Measurements from ENCODE around the gene FGF14. TPM values are rescaled to one million over a fixed set of nuclear protein-coding genes. Genes with fewer than 3 reads are reported as not detected.

The FGF14 gene
- total and polyA plus RNA-seq, 2 donors (not counting 1 experiment from before 2014, with no cell fraction given), result under 0.01 TPM; not detected in 1

GRCh38 chr13:101979825-101980224 is 422.0 kb downstream of the FGF14 start:
- no peaks in the 10 kb centered on the region for H3K36me3 ChIP-seq (replicated peaks in 1 of 2; ENCODE audit: control extremely low read depth in 1 of 2, control insufficient read depth in 1 of 2, extremely low read depth in 1 of 2, insufficient read depth in 2 of 2, low read length in 1 of 2)
- H3K79me2 ChIP-seq (ENCODE audit: control insufficient read depth, insufficient read depth, low read length), result no peaks in the 10 kb centered on the region
- no peak overlapping the region for H3K27ac Mint-ChIP-seq
- WGBS (ENCODE audit: insufficient coverage), result 44% methylated on average over 1 of the region's 3 CpGs
- no peaks in the 10 kb centered on the region for H3K4me1 Mint-ChIP-seq
- no peaks in the 10 kb centered on the region for H4K20me1 ChIP-seq (ENCODE audit: control insufficient read depth, insufficient read depth, low read length, poor library complexity, severe bottlenecking)
- H3K9me3 ChIP-seq (ENCODE audit: control extremely low read depth in 1 of 3, control insufficient read depth in 2 of 3, insufficient read depth in 1 of 3, low read length in 2 of 3), result no peaks in the 10 kb centered on the region
- no peak overlapping the region for H3K27ac ChIP-seq (ENCODE audit: low read length in 2 of 2)
- H3K4me3 Mint-ChIP-seq, result no peak overlapping the region
- no peaks in the 10 kb centered on the region for H3K4me1 ChIP-seq (ENCODE audit: control insufficient read depth in 2 of 2, insufficient read depth in 2 of 2, low read length in 2 of 2)
- H3K4me2 ChIP-seq (replicated peaks; ENCODE audit: low read depth, low read length, poor library complexity, severe bottlenecking), result no peak overlapping the region
- POLR2A ChIA-PET, result no interaction called here
- CTCF ChIA-PET, result no interaction called here
- intact Hi-C loops (cut with micrococcal nuclease), result no loop called here
- TF ChIP-seq CTCF (IDR thresholded peaks at IDR 0.05), result no peak
- no peak for TF ChIP-seq EZH2 (IDR thresholded peaks at IDR 0.05; ENCODE audit: borderline replicate concordance, insufficient read depth, low read depth, low read length, poor library complexity, severe bottlenecking)
- no peak overlapping the region for H3K9ac ChIP-seq (ENCODE audit: low read length)
- no peak for ATAC-seq (ENCODE audit: low read depth)
- no peak for DNase-seq
- H2AFZ ChIP-seq (ENCODE audit: insufficient read depth, low read depth, low read length, poor library complexity, severe bottlenecking), result no peak overlapping the region
- no peak overlapping the region for H3K4me3 ChIP-seq (ENCODE audit: control extremely low read depth in 1 of 5, extremely low read depth in 1 of 5, insufficient read depth in 1 of 5, low read depth in 2 of 5, low read length in 4 of 5)
- peaks cover 7% of the 10 kb centered on the region for H3K27me3 Mint-ChIP-seq
- no peaks in the 10 kb centered on the region for H3K27me3 ChIP-seq (replicated peaks in 1 of 4; ENCODE audit: control extremely low read depth in 1 of 4, control insufficient read depth in 3 of 4, insufficient read depth in 4 of 4, low read length in 3 of 4)
- H3K9me3 Mint-ChIP-seq (ENCODE audit: insufficient read depth), result no peaks in the 10 kb centered on the region

- POLR2A ChIA-PET, result no interaction called here
- intact Hi-C loops (cut with micrococcal nuclease), result no loop called here
- no peaks in the 10 kb centered on the region for H3K27me3 ChIP-seq (replicated peaks in 1 of 4; ENCODE audit: control extremely low read depth in 1 of 4, control insufficient read depth in 3 of 4, insufficient read depth in 4 of 4, low read length in 3 of 4)
- TF ChIP-seq EZH2 (IDR thresholded peaks at IDR 0.05; ENCODE audit: borderline replicate concordance, insufficient read depth, low read depth, low read length, poor library complexity, severe bottlenecking), result no peak
- no peak for TF ChIP-seq CTCF (IDR thresholded peaks at IDR 0.05)
- CTCF ChIA-PET, result no interaction called here
- H3K4me1 Mint-ChIP-seq, result no peaks in the 10 kb centered on the region
- WGBS (ENCODE audit: insufficient coverage), result 100% methylated on average over 1 of the region's 5 CpGs
- H3K4me3 ChIP-seq (ENCODE audit: control extremely low read depth in 1 of 5, extremely low read depth in 1 of 5, insufficient read depth in 1 of 5, low read depth in 2 of 5, low read length in 4 of 5), result no peak overlapping the region
- H3K27ac ChIP-seq (ENCODE audit: low read length in 2 of 2), result no peak overlapping the region
- H3K9me3 Mint-ChIP-seq (ENCODE audit: insufficient read depth), result no peaks in the 10 kb centered on the region
- no peaks in the 10 kb centered on the region for H3K36me3 ChIP-seq (replicated peaks in 1 of 2; ENCODE audit: control extremely low read depth in 1 of 2, control insufficient read depth in 1 of 2, extremely low read depth in 1 of 2, insufficient read depth in 2 of 2, low read length in 1 of 2)
- H3K4me1 ChIP-seq (ENCODE audit: control insufficient read depth in 2 of 2, insufficient read depth in 2 of 2, low read length in 2 of 2), result no peaks in the 10 kb centered on the region
- DNase-seq, result no peak
- no peaks in the 10 kb centered on the region for H4K20me1 ChIP-seq (ENCODE audit: control insufficient read depth, insufficient read depth, low read length, poor library complexity, severe bottlenecking)
- peaks cover 7% of the 10 kb centered on the region for H3K27me3 Mint-ChIP-seq
- no peak overlapping the region for H2AFZ ChIP-seq (ENCODE audit: insufficient read depth, low read depth, low read length, poor library complexity, severe bottlenecking)
- no peak overlapping the region for H3K4me2 ChIP-seq (replicated peaks; ENCODE audit: low read depth, low read length, poor library complexity, severe bottlenecking)
- no peak overlapping the region for H3K4me3 Mint-ChIP-seq
- no peak overlapping the region for H3K27ac Mint-ChIP-seq
- H3K9me3 ChIP-seq (ENCODE audit: control extremely low read depth in 1 of 3, control insufficient read depth in 2 of 3, insufficient read depth in 1 of 3, low read length in 2 of 3), result no peaks in the 10 kb centered on the region
- no peak overlapping the region for H3K9ac ChIP-seq (ENCODE audit: low read length)
- no peak for ATAC-seq (ENCODE audit: low read depth)
- no peaks in the 10 kb centered on the region for H3K79me2 ChIP-seq (ENCODE audit: control insufficient read depth, insufficient read depth, low read length)
Observed at GRCh38 chr13:101978552-101979315, 423.1 kb downstream of the FGF14 start.

All from B cell (primary cell).